Kidney (tissue), 14 donors: Measurements from ENCODE around the gene MEX3B. TPM values are rescaled to one million over a fixed set of nuclear protein-coding genes. Genes with fewer than 3 reads are reported as not detected.

Experiments
- DNase-seq, 5 donors: peaks; one replicate each; pipeline ENCODE4 v3.0.0-alpha.2; 2013 to 2020
- FAIRE-seq: peaks from 2 replicates; lab custom pipeline; 2012; peaks lifted over from hg19 to GRCh38; lab: Jason Lieb, UNC
- H3K27ac ChIP-seq, 2 donors: one replicate each; pipeline ENCODE4 v1.7.0; 2013; ENCODE audit warnings: low read depth in 2 of 2, low read length in 2 of 2, inconsistent platforms in 1 of 2
- H3K27me3 ChIP-seq: one replicate; pipeline ENCODE4 v1.7.1; 2013; ENCODE audit warnings: low read length, inconsistent platforms; ENCODE audit not compliant: control insufficient read depth, insufficient read depth
- H3K36me3 ChIP-seq, 3 donors: one replicate each; pipeline versions ENCODE4 v1.7.0 to v1.7.1; 2013; ENCODE audit warnings: low read length in 3 of 3, control low read depth in 1 of 3, inconsistent platforms in 1 of 3; ENCODE audit not compliant: insufficient read depth in 3 of 3, control insufficient read depth in 2 of 3
- H3K4me1 ChIP-seq, 3 donors: one replicate each; pipeline versions ENCODE4 v1.7.0 to v1.7.1; 2013; ENCODE audit warnings: low read length in 3 of 3, inconsistent platforms in 1 of 3, low read depth in 1 of 3; ENCODE audit not compliant: control insufficient read depth in 2 of 3, insufficient read depth in 2 of 3
- H3K4me3 ChIP-seq, 3 donors: one replicate each; pipeline versions ENCODE4 v1.7.0 to v1.8.1; 2013; ENCODE audit warnings: low read length in 3 of 3, control low read depth in 1 of 3, inconsistent platforms in 1 of 3
- H3K9ac ChIP-seq, 3 donors: one replicate each; pipeline versions ENCODE4 v1.7.0 to v1.7.1; 2013; ENCODE audit warnings: low read length in 3 of 3, control low read depth in 1 of 3, inconsistent platforms in 1 of 3
- H3K9me3 ChIP-seq, 3 donors: one replicate each; pipeline versions ENCODE4 v1.7.0 to v1.7.1; 2013; ENCODE audit warnings: low read length in 3 of 3, control low read depth in 1 of 3, inconsistent platforms in 1 of 3; ENCODE audit not compliant: control insufficient read depth in 2 of 3, insufficient read depth in 1 of 3
- intact Hi-C: fragments of 100-400 bp; cut with DNase I; formaldehyde crosslinking; loops from one replicate; pipeline ENCODE4 v1.11.1; 2022
- polyA plus RNA-seq: library from polyadenylated mRNA; stranded (reverse); fragments of 350-450 nt; fragmentation: Illumina TruSeq; extraction: RNeasy Lipid Tissue Mini Kit (QIAGEN cat#74804); gene quantifications from one replicate; pipeline ENCODE4 v1.2.3, GENCODE V29; 2014; ENCODE audit warnings: low read depth, low replicate concordance; ENCODE audit not compliant: insufficient read depth
- total RNA-seq: library from RNA; stranded (reverse); fragmentation: NEBNext Ultra II Directional; extraction: Animal tissue kit (Norgen Biotek cat#: 25700); gene quantifications from one replicate; pipeline ENCODE4 v1.2.1, GENCODE V29; 2021
- TF ChIP-seq, protein P1 (sequence below): IDR thresholded peaks from 3 replicates; pipeline ENCODE4 v1.5.1; 2012; ENCODE audit warnings: mild to moderate bottlenecking, moderate library complexity, borderline replicate concordance; ENCODE audit not compliant: insufficient read depth; ENCODE audit errors: extremely low read depth
- donor health status: control.
- donor health status: control.
- donor health status: control.
- donor health status: control.
- donor health status: control.
- donor health status: DM: yes; HTN: yes; CAD: no.
- donor health status: Normal renal cell carcinoma (clear cell type).

Gene MEX3B
- total and polyA plus RNA-seq, 2 donors from 2014 or later: 0.28 to 0.91 TPM

DNA sequence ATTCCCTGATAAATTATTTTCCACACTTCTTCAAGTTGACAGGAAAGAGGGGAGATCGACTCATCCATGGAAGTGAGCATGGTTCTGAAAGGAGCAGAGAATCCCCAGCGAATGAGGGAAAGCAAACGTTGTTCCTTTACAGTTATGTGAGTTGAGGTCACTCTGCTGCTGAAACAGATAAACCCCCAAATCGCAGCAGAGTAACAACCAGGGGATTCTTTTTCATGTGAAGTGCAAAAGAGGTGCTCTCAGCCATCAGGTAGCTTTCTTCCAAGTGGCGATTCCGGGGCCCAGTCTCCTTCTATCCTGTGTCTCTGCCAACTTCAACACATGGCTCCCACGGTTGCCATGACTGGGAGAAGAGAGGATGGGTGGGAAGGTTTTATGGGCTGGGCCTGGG lies 28.2 kb downstream of the MEX3B start:
- no peaks in the 10 kb centered on the region for H3K4me1 ChIP-seq
- FAIRE-seq: no peak
- H3K4me3 ChIP-seq: no peak overlapping the region
- H3K27me3 ChIP-seq: no peaks in the 10 kb centered on the region
- TF ChIP-seq, protein P1, sequence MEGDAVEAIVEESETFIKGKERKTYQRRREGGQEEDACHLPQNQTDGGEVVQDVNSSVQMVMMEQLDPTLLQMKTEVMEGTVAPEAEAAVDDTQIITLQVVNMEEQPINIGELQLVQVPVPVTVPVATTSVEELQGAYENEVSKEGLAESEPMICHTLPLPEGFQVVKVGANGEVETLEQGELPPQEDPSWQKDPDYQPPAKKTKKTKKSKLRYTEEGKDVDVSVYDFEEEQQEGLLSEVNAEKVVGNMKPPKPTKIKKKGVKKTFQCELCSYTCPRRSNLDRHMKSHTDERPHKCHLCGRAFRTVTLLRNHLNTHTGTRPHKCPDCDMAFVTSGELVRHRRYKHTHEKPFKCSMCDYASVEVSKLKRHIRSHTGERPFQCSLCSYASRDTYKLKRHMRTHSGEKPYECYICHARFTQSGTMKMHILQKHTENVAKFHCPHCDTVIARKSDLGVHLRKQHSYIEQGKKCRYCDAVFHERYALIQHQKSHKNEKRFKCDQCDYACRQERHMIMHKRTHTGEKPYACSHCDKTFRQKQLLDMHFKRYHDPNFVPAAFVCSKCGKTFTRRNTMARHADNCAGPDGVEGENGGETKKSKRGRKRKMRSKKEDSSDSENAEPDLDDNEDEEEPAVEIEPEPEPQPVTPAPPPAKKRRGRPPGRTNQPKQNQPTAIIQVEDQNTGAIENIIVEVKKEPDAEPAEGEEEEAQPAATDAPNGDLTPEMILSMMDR: no peak
- H3K9ac ChIP-seq: no peak overlapping the region
- intact Hi-C loops: no loop called here
- H3K27ac ChIP-seq: no peak overlapping the region
- no peak for DNase-seq
- H3K36me3 ChIP-seq: no peaks in the 10 kb centered on the region
- no peaks in the 10 kb centered on the region for H3K9me3 ChIP-seq

DNA sequence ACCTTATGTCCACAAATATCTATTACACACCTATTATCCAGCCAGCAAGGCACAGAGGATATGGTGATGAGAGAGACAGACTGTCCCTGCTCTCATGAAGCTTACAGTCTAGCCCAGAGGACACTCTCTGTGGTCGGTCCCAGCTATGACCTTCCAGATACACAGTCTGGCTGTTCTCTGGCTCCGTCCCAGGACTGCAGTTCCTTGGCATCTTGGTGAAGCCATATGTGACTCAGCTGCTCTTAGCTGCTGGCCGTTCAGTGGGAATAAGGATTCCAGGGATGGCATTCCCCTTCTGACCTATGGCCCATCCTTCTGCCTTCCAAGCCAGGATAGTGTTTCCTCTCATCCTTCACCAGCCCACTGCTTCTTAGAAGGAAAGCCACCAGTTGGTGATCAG lies 30.8 kb downstream of the MEX3B start:
- H3K9ac ChIP-seq: no peak overlapping the region
- H3K27me3 ChIP-seq: no peaks in the 10 kb centered on the region
- no peak overlapping the region for H3K27ac ChIP-seq
- no peaks in the 10 kb centered on the region for H3K4me1 ChIP-seq
- no peak overlapping the region for H3K4me3 ChIP-seq
- TF ChIP-seq, protein P1: no peak
- no peaks in the 10 kb centered on the region for H3K9me3 ChIP-seq
- FAIRE-seq: no peak
- H3K36me3 ChIP-seq: no peaks in the 10 kb centered on the region
- no peak for DNase-seq
- intact Hi-C loops: no loop called here

DNA sequence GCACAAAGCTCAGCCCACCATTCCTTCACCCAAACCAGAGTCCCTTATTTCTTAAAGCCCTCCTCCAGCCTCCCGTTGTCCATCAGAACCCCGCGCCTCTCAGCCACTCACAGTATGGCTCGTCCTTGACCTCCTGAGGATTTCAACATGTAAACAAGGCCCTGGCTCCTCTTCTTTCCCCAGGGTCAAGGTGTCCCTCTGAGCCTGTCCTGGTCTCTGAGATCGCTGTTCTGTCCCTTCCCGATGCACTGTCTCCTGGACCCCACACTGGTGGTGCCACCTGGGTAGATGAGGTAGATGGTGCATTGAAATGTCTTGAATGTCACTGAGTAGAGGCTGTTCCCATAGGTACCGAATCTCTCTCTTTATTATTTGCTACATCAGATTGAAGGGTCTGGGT lies 32.9 kb downstream of the MEX3B start:
- no peaks in the 10 kb centered on the region for H3K36me3 ChIP-seq
- intact Hi-C loops: no loop called here
- no peak for FAIRE-seq
- H3K27ac ChIP-seq: no peak overlapping the region
- H3K9me3 ChIP-seq: no peaks in the 10 kb centered on the region
- H3K4me1 ChIP-seq: no peaks in the 10 kb centered on the region
- H3K9ac ChIP-seq: no peak overlapping the region
- no peaks in the 10 kb centered on the region for H3K27me3 ChIP-seq
- no peak overlapping the region for H3K4me3 ChIP-seq
- TF ChIP-seq, protein P1: no peak
- no peak for DNase-seq

DNA sequence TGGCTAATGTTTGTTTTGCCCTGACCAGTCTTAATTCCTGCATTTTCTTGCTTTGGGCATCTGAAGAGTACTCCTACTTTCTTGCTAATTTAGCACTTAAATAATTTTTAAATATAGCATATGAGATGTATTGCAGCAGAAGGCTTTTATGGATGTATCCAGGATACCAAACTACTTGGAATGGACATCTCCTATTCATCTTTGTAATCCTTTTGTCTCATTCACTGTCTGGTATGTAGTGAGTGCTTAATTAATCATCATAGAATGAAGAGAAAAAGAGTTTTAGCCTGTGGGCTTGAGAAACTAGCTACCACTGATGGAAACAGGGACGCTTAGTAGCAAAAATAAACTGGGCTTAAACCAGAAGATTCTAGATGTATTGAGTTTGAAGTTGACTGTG lies 40.6 kb downstream of the MEX3B start:
- FAIRE-seq (no peak), DNase-seq (no peak)
- Histone ChIP-seq H3K9me3 (peaks cover 0 to 5% (median 0%) of the 10 kb centered on the region in 3 donors), H3K4me1 (no peaks in the 10 kb centered on the region), H3K9ac (no peak overlapping the region), H3K4me3 (no peak overlapping the region), H3K27ac (no peak overlapping the region), H3K36me3 (no peaks in the 10 kb centered on the region), H3K27me3 (no peaks in the 10 kb centered on the region)
- TF ChIP-seq, protein P1: no peak
- intact Hi-C loops: no loop called here
